IMR-90 (cell line): ENCODE results near the gene NCKAP5. TPM values are rescaled to one million over a fixed set of nuclear protein-coding genes. Genes with fewer than 3 reads are reported as not detected.
A peak's percentile ranks its signal among the peaks of the same experiment; 100 is the strongest.

Experiments
- ATAC-seq: fragments of 200-7000 bp; cut with Tn5 transposase; 2 replicates; pipeline ENCODE4 v1.9.1; 2020; ENCODE audit warnings: low read depth, mild to moderate bottlenecking, moderate library complexity
- BruUV-seq: library from RNA; stranded (reverse); fragments of 400-500 nt; replicated peaks from 2 replicates; lab custom pipeline; 2021; lab: Mats Ljungman, UMichigan
- CTCF ChIA-PET: fragments of 300-600 bp; formaldehyde crosslinking; extraction: SDS; loops from one replicate; lab custom pipeline; 2021; ENCODE audit warnings: antibody characterized with exemption; lab: Yijun Ruan, JAX
- POLR2A ChIA-PET: fragments of 300-600 bp; sonication (Branson Sonifier 250); formaldehyde crosslinking; loops from one replicate; lab custom pipeline; 2022; ENCODE audit warnings: antibody characterized with exemption; ENCODE audit not compliant: unreplicated experiment; lab: Charles Lee
- DNase-seq: peaks from one replicate; pipeline ENCODE4 v3.0.0; 2013
- H2AFZ ChIP-seq: replicated peaks from 2 replicates; pipeline ENCODE3; 2013; ENCODE audit warnings: low read length, mild to moderate bottlenecking; ENCODE audit not compliant: poor library complexity
- H2AK5ac ChIP-seq: 2 replicates; pipeline ENCODE4 v1.6.1; 2013; ENCODE audit warnings: low read depth, low read length, inconsistent platforms
- H2AK9ac ChIP-seq: replicated peaks from 2 replicates; pipeline ENCODE3; 2013; ENCODE audit warnings: mild to moderate bottlenecking, low read depth, low read length, moderate library complexity; ENCODE audit not compliant: poor library complexity
- H2BK120ac ChIP-seq: 2 replicates; pipeline ENCODE4 v1.6.1; 2013; ENCODE audit warnings: low read depth, low read length, inconsistent platforms
- H2BK15ac ChIP-seq: 3 replicates; pipeline ENCODE4 v1.6.1; 2013; ENCODE audit warnings: low read depth, low read length, inconsistent platforms
- H2BK20ac ChIP-seq: 2 replicates; pipeline ENCODE4 v1.6.1; 2013; ENCODE audit warnings: low read depth, mild to moderate bottlenecking, inconsistent platforms, low read length, moderate library complexity
- H2BK5ac ChIP-seq: 2 replicates; pipeline ENCODE4 v1.6.1; 2013; ENCODE audit warnings: mild to moderate bottlenecking, low read depth, low read length, inconsistent platforms; ENCODE audit not compliant: poor library complexity, severe bottlenecking
- H3K14ac ChIP-seq: replicated peaks from 2 replicates; pipeline ENCODE4 v1.6.1; 2013; ENCODE audit warnings: low read depth, low read length, inconsistent platforms
- H3K18ac ChIP-seq: 2 replicates; pipeline ENCODE4 v1.6.1; 2013; ENCODE audit warnings: low read depth, low read length, control low read depth
- H3K23ac ChIP-seq: 2 replicates; pipeline ENCODE4 v1.6.1; 2013; ENCODE audit warnings: low read depth, low read length, inconsistent platforms
- H3K27ac ChIP-seq: 2 replicates; pipeline ENCODE4 v1.5.1; 2013; ENCODE audit warnings: mild to moderate bottlenecking, control low read depth, low read length; ENCODE audit not compliant: insufficient read depth
- H3K27me3 ChIP-seq: 2 replicates; pipeline ENCODE4 v1.6.1; 2013; ENCODE audit warnings: low read length; ENCODE audit not compliant: control insufficient read depth, insufficient read depth
- H3K36me3 ChIP-seq: 2 replicates; pipeline ENCODE4 v1.6.1; 2013; ENCODE audit warnings: low read length, mixed read lengths; ENCODE audit not compliant: control insufficient read depth, insufficient read depth
- H3K4ac ChIP-seq: 2 replicates; pipeline ENCODE4 v1.6.1; 2013; ENCODE audit warnings: low read depth, low read length, inconsistent platforms
- H3K4me1 ChIP-seq: 2 replicates; pipeline ENCODE4 v1.6.1; 2013; ENCODE audit warnings: low read length, mixed read lengths; ENCODE audit not compliant: control insufficient read depth, insufficient read depth
- H3K4me2 ChIP-seq: 2 replicates; pipeline ENCODE4 v1.6.1; 2013; ENCODE audit warnings: low read depth, mild to moderate bottlenecking, control low read depth, low read length, moderate library complexity
- H3K4me3 ChIP-seq: 2 replicates; pipeline ENCODE4 v1.5.1; 2013; ENCODE audit warnings: low read depth, mild to moderate bottlenecking, control low read depth, low read length, moderate library complexity; ENCODE audit not compliant: insufficient read depth
- H3K56ac ChIP-seq: 2 replicates; pipeline ENCODE4 v1.6.1; 2013; ENCODE audit warnings: low read length, inconsistent platforms; ENCODE audit not compliant: insufficient read depth; ENCODE audit errors: extremely low read depth
- H3K79me1 ChIP-seq, 2 experiments: 2 replicates each; pipeline ENCODE4 v1.6.1; 2013; ENCODE audit warnings: low read length in 2 of 2, inconsistent platforms in 1 of 2, low read depth in 1 of 2
- H3K9ac ChIP-seq: 2 replicates; pipeline ENCODE4 v1.6.1; 2013; ENCODE audit warnings: low read depth, low read length, control low read depth
- H3K9me1 ChIP-seq: 2 replicates; pipeline ENCODE4 v1.6.1; 2013; ENCODE audit warnings: low read length, inconsistent platforms; ENCODE audit not compliant: insufficient read depth
- H3K9me3 ChIP-seq: 2 replicates; pipeline ENCODE4 v1.6.1; 2013; ENCODE audit warnings: low read length; ENCODE audit not compliant: control insufficient read depth, insufficient read depth
- H4K20me1 ChIP-seq: 2 replicates; pipeline ENCODE4 v1.6.1; 2013; ENCODE audit warnings: low read length, inconsistent platforms; ENCODE audit not compliant: insufficient read depth
- H4K5ac ChIP-seq: 2 replicates; pipeline ENCODE4 v1.6.1; 2013; ENCODE audit warnings: mild to moderate bottlenecking, low read depth, low read length, control low read depth
- H4K8ac ChIP-seq, 2 experiments: 2 replicates each; pipeline ENCODE4 v1.6.1; 2013; ENCODE audit warnings: low read depth in 2 of 2, low read length in 2 of 2, control low read depth in 1 of 2, inconsistent platforms in 1 of 2
- H4K91ac ChIP-seq: 2 replicates; pipeline ENCODE4 v1.6.1; 2013; ENCODE audit warnings: low read depth, low read length, inconsistent platforms; ENCODE audit not compliant: insufficient read depth
- BHLHE40 ChIP-seq: fragments of 150-350 bp; IDR thresholded peaks from 2 replicates; pipeline ENCODE4 v1.6.1; 2016; ENCODE audit warnings: mild to moderate bottlenecking, low read depth, low read length
- CEBPB ChIP-seq: IDR thresholded peaks from 2 replicates; pipeline ENCODE4 v1.6.1; 2012; ENCODE audit warnings: low read depth, low read length, improper control_type of control experiment
- CHD1 ChIP-seq: IDR thresholded peaks from 2 replicates; pipeline ENCODE4 v1.6.1; 2012; ENCODE audit warnings: low read depth, low read length, improper control_type of control experiment
- FOS ChIP-seq: fragments of 150-350 bp; IDR thresholded peaks from 2 replicates; pipeline ENCODE4 v1.6.1; 2016; ENCODE audit warnings: low read depth, low read length
- MAFK ChIP-seq: IDR thresholded peaks from 2 replicates; pipeline ENCODE4 v1.6.1; 2012; ENCODE audit warnings: low read depth, low read length, improper control_type of control experiment
- MXI1 ChIP-seq: IDR thresholded peaks from 2 replicates; pipeline ENCODE4 v1.6.1; 2012; ENCODE audit warnings: low read depth, mild to moderate bottlenecking, low read length, moderate library complexity, borderline replicate concordance
- NFE2L2 ChIP-seq: fragments of 150-350 bp; IDR thresholded peaks from 2 replicates; pipeline ENCODE4 v1.6.1; 2016; ENCODE audit warnings: low read depth, mild to moderate bottlenecking, low read length
- POLR2A ChIP-seq: IDR thresholded peaks from 2 replicates; pipeline ENCODE4 v1.6.1; 2012; ENCODE audit warnings: mild to moderate bottlenecking, low read depth, low read length
- RAD21 ChIP-seq: IDR thresholded peaks from 2 replicates; pipeline ENCODE4 v1.6.1; 2012; ENCODE audit warnings: low read length, improper control_type of control experiment
- RCOR1 ChIP-seq: IDR thresholded peaks from 2 replicates; pipeline ENCODE4 v1.6.1; 2012; ENCODE audit warnings: mild to moderate bottlenecking, low read length, improper control_type of control experiment; ENCODE audit not compliant: insufficient replicate concordance
- RFX5 ChIP-seq: IDR thresholded peaks from 2 replicates; pipeline ENCODE4 v1.8.0; 2012; ENCODE audit warnings: low read depth, mild to moderate bottlenecking, low read length, moderate library complexity
- SMC3 ChIP-seq: fragments of 150-350 bp; IDR thresholded peaks from 2 replicates; pipeline ENCODE4 v1.6.1; 2016; ENCODE audit warnings: low read depth, mild to moderate bottlenecking, antibody characterized with exemption, low read length, moderate library complexity
- WGBS, 2 experiments: methylation state at CpG; one replicate each; pipeline versions ENCODE4 v1.1.5 to v1.1.7; 2013; ENCODE audit warnings: missing lambda C conversion rate in 2 of 2; ENCODE audit not compliant: insufficient read length in 1 of 2; ENCODE audit errors: extremely low coverage in 2 of 2; 5-methylcytosine and 5-hydroxymethylcytosine counted together
- dilution Hi-C: fragments of 300-500 bp; cut with HindIII; formaldehyde crosslinking; loops from one replicate; pipeline ENCODE4 v1.14.3; 2018; ENCODE audit warnings: low sequenced_read_pairs; ENCODE audit not compliant: unreplicated experiment
- in situ Hi-C: fragments of 300-500 bp; cut with MboI; formaldehyde crosslinking; loops from 3 replicates; pipeline ENCODE4 v1.14.3; 2019; ENCODE audit warnings: low sequenced_read_pairs, inconsistent platforms, mixed read lengths
- intact Hi-C: fragments of 100-400 bp; cut with micrococcal nuclease; formaldehyde crosslinking; loops from 2 replicates; pipeline ENCODE4 v1.10.0; 2022
- polyA plus RNA-seq, 3 experiments: library from polyadenylated mRNA; depleted of rRNA; stranded (reverse); fragments of >200 nt; gene quantifications; 2 replicates each; pipeline ENCODE4 v1.2.3, GENCODE V29; 2012; ENCODE audit warnings: low replicate concordance in 1 of 3
- total RNA-seq: library from RNA; depleted of rRNA; stranded (reverse); fragments of >200 nt; gene quantifications from 2 replicates; pipeline ENCODE4 v1.2.3, GENCODE V29; 2012
- TF ChIP-seq, protein P1 (sequence below): conservative IDR thresholded peaks from 2 replicates; pipeline ENCODE4 v1.5.1; 2012; ENCODE audit warnings: mild to moderate bottlenecking, low read depth, low read length, improper control_type of control experiment
- TF ChIP-seq, protein P2 (sequence below): fragments of 150-350 bp; IDR thresholded peaks from 2 replicates; pipeline ENCODE4 v1.6.1; 2017; ENCODE audit warnings: mild to moderate bottlenecking, antibody characterized with exemption, low read length, low read depth
- TF ChIP-seq, protein P3 (sequence below): fragments of 150-350 bp; IDR thresholded peaks from 2 replicates; pipeline ENCODE4 v1.6.1; 2016; ENCODE audit warnings: low read depth, mild to moderate bottlenecking, low read length, moderate library complexity, borderline replicate concordance

Gene NCKAP5
- total and polyA plus RNA-seq, 2 of the 4 experiments (the other 2 are of a cell fraction) = 2.7 to 3.9 TPM

DNA sequence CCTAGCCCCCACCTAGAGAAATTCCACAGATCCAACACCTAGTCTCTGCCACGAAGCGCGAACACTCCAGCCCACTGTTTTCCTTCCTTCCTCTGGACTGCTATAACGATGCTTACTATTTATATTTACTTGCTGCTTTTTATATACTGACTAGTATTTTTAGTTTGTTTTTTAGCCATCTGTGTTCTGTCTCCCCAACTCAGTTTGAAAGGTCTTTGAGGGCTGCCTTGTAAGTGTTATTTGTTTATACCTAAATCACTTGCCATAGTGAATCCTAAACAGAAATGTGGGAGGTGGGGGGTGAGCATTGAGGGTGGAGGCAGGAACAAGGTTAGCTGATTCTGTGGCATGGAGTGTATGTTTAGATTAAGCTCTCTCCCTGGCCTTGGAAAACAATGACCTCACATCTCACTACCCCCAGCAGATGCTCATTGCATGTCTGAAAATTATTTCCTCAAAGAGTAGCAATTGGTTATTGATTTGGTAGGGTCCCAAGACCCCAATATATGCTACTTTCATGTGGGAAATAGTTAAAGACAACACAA lies 1.1 kb upstream of the NCKAP5 start:
- Histone ChIP-seq H3K4me3 (no peak overlapping the region), H3K79me1 (peaks cover 4 to 25% of the 10 kb centered on the region in 2 experiments; a peak in 3 of 4 replicates), H3K27ac (no peak overlapping the region; the same call in 1 of the 2 replicates), H3K14ac (no peak overlapping the region; the same call in 1 of the 2 replicates), H2AFZ (no peak overlapping the region), H2AK9ac (no peak overlapping the region), H3K9ac (no peak overlapping the region), H2BK15ac (peak overlapping the region; percentile 45; the same call in 2 of the 3 replicates), H3K36me3 (no peaks in the 10 kb centered on the region; the same call in 1 of the 2 replicates), H2AK5ac (peak overlapping the region; percentile 22; the same call in 1 of the 2 replicates), H2BK5ac (no peak overlapping the region), H4K5ac (no peak overlapping the region), H4K20me1 (no peaks in the 10 kb centered on the region), H3K27me3 (no peaks in the 10 kb centered on the region), H3K9me1 (peaks cover 4% of the 10 kb centered on the region; the same call in 1 of the 2 replicates), H3K56ac (no peak overlapping the region), H3K4me1 (peaks cover 15% of the 10 kb centered on the region), H2BK20ac (peak overlapping the region; percentile 36), H3K23ac (no peak overlapping the region), H4K91ac (0 out of 2 replicates have a peak overlapping the region, but pooled peaks have one; percentile 4), H3K4me2 (no peak overlapping the region; the same call in 1 of the 2 replicates), H3K9me3 (no peaks in the 10 kb centered on the region), H2BK120ac (peak overlapping the region; percentile 11; the same call in 1 of the 2 replicates), H4K8ac (peak overlapping the region in 1 of 2 experiments; percentile 26; a peak in 3 of 4 replicates), H3K4ac (peak overlapping the region; percentile 21; the same call in 1 of the 2 replicates), H3K18ac (peak overlapping the region; percentile 87)
- DNase-seq (peak; percentile 53), ATAC-seq (no peak)
- intact Hi-C loops = loop anchor here (2.0 to 10.0 kb wide), 3 partner anchors 105 to 775 kb away; no protein-coding TSS in a partner anchor
- dilution Hi-C loops = no loop called here
- POLR2A ChIA-PET = no interaction called here
- in situ Hi-C loops = loop anchor here (10.0 to 25.0 kb wide), 4 partner anchors 315 to 1025 kb away; partner anchors contain the start of gene LYPD1
- CTCF ChIA-PET = no interaction called here
- BruUV-seq = no TSS peak
- no CpG with 5 or more reads among the region's 4 CpGs for WGBS, 2 experiments
- TF ChIP-seq CEBPB (no peak), RAD21 (no peak), POLR2A (no peak), MAFK (no peak), SMC3 (no peak), CHD1 (no peak), MXI1 (no peak), RCOR1 (no peak), NFE2L2 (no peak), FOS (no peak), BHLHE40 (no peak), RFX5 (no peak)
- TF ChIP-seq, protein P1, sequence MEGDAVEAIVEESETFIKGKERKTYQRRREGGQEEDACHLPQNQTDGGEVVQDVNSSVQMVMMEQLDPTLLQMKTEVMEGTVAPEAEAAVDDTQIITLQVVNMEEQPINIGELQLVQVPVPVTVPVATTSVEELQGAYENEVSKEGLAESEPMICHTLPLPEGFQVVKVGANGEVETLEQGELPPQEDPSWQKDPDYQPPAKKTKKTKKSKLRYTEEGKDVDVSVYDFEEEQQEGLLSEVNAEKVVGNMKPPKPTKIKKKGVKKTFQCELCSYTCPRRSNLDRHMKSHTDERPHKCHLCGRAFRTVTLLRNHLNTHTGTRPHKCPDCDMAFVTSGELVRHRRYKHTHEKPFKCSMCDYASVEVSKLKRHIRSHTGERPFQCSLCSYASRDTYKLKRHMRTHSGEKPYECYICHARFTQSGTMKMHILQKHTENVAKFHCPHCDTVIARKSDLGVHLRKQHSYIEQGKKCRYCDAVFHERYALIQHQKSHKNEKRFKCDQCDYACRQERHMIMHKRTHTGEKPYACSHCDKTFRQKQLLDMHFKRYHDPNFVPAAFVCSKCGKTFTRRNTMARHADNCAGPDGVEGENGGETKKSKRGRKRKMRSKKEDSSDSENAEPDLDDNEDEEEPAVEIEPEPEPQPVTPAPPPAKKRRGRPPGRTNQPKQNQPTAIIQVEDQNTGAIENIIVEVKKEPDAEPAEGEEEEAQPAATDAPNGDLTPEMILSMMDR = no peak
- TF ChIP-seq, protein P2, sequence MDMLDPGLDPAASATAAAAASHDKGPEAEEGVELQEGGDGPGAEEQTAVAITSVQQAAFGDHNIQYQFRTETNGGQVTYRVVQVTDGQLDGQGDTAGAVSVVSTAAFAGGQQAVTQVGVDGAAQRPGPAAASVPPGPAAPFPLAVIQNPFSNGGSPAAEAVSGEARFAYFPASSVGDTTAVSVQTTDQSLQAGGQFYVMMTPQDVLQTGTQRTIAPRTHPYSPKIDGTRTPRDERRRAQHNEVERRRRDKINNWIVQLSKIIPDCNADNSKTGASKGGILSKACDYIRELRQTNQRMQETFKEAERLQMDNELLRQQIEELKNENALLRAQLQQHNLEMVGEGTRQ = no peak
- TF ChIP-seq, protein P3, sequence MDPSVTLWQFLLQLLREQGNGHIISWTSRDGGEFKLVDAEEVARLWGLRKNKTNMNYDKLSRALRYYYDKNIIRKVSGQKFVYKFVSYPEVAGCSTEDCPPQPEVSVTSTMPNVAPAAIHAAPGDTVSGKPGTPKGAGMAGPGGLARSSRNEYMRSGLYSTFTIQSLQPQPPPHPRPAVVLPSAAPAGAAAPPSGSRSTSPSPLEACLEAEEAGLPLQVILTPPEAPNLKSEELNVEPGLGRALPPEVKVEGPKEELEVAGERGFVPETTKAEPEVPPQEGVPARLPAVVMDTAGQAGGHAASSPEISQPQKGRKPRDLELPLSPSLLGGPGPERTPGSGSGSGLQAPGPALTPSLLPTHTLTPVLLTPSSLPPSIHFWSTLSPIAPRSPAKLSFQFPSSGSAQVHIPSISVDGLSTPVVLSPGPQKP = no peak
